Measurements from ENCODE around the gene CTNNBIP1. TPM values are rescaled to one million over a fixed set of nuclear protein-coding genes. Genes with fewer than 3 reads are reported as not detected.

Gene CTNNBIP1
- total RNA-seq, 1 experiment from 2014 or later: 14.6 TPM

- Histone ChIP-seq H3K36me3 (ENCODE audit: insufficient read depth, low read length, poor library complexity, severe bottlenecking) (no peaks in the 10 kb centered on the region), H3K4me1 (ENCODE audit: insufficient read depth, low read length, poor library complexity, severe bottlenecking) (no peaks in the 10 kb centered on the region), H3K27me3 (replicated peaks; ENCODE audit: insufficient read depth, low read depth, low read length, poor library complexity) (no peaks in the 10 kb centered on the region), H3K27ac (ENCODE audit: low read depth, low read length, poor library complexity, severe bottlenecking) (no peak overlapping the region), H3K9me3 (ENCODE audit: low read depth, low read length, poor library complexity, severe bottlenecking) (no peaks in the 10 kb centered on the region), H3K4me3 (ENCODE audit: low read depth, low read length, poor library complexity, severe bottlenecking) (no peak overlapping the region)
- BruUV-seq (replicated peaks): no TSS peak
- POLR2A ChIA-PET (ENCODE audit: low non-redundant PET): no interaction called here
- TF ChIP-seq EZH2 (IDR thresholded peaks at IDR 0.05; ENCODE audit: borderline replicate concordance, low read depth, low read length, poor library complexity, severe bottlenecking): no peak
- peak; percentile 99 for TF ChIP-seq CTCF (conservative IDR thresholded peaks at IDR 0.05; ENCODE audit: low read depth, low read length)
- intact Hi-C loops (cut with micrococcal nuclease; ENCODE audit: unreplicated experiment): loop anchor here (1.0 kb wide), 3 partner anchors 83 to 240 kb away; no protein-coding TSS in a partner anchor
- peak; percentile 84 for DNase-seq (ENCODE audit: low spot score)
- CTCF ChIA-PET: interaction anchor here (0.7 to 1.6 kb wide), 3 partner anchors 46 to 146 kb away, joined by 3 to 5 read pairs (median 4); no protein-coding TSS in a partner anchor
Measured at GRCh38 chr1:9867408-9868243, 42.4 kb downstream of the CTNNBIP1 start.

- Histone ChIP-seq H3K4me3 (ENCODE audit: low read depth, low read length, poor library complexity, severe bottlenecking) (no peak overlapping the region), H3K9me3 (ENCODE audit: low read depth, low read length, poor library complexity, severe bottlenecking) (no peaks in the 10 kb centered on the region), H3K4me1 (ENCODE audit: insufficient read depth, low read length, poor library complexity, severe bottlenecking) (no peaks in the 10 kb centered on the region), H3K27ac (ENCODE audit: low read depth, low read length, poor library complexity, severe bottlenecking) (no peak overlapping the region), H3K36me3 (ENCODE audit: insufficient read depth, low read length, poor library complexity, severe bottlenecking) (no peaks in the 10 kb centered on the region), H3K27me3 (replicated peaks; ENCODE audit: insufficient read depth, low read depth, low read length, poor library complexity) (no peaks in the 10 kb centered on the region)
- no peak for DNase-seq (ENCODE audit: low spot score)
- POLR2A ChIA-PET (ENCODE audit: low non-redundant PET): no interaction called here
- no TSS peak for BruUV-seq (replicated peaks)
- intact Hi-C loops (cut with micrococcal nuclease; ENCODE audit: unreplicated experiment): loop anchor here (1.0 kb wide), 3 partner anchors 83 to 240 kb away; no protein-coding TSS in a partner anchor
- CTCF ChIA-PET: interaction anchor here (0.7 to 1.6 kb wide), 3 partner anchors 39 to 145 kb away, joined by 3 to 4 read pairs (median 4); no protein-coding TSS in a partner anchor
- no peak for TF ChIP-seq EZH2 (IDR thresholded peaks at IDR 0.05; ENCODE audit: borderline replicate concordance, low read depth, low read length, poor library complexity, severe bottlenecking)
- no peak for TF ChIP-seq CTCF (conservative IDR thresholded peaks at IDR 0.05; ENCODE audit: low read depth, low read length)
Measured at GRCh38 chr1:9866836-9867235, 43.2 kb downstream of the CTNNBIP1 start.

GRCh38 chr1:9865724-9866123, 44.3 kb downstream of the CTNNBIP1 start:
- DNase-seq (ENCODE audit: low spot score): no peak
- POLR2A ChIA-PET (ENCODE audit: low non-redundant PET): no interaction called here
- H3K4me3 ChIP-seq (ENCODE audit: low read depth, low read length, poor library complexity, severe bottlenecking): no peak overlapping the region
- BruUV-seq (replicated peaks): no TSS peak
- no peaks in the 10 kb centered on the region for H3K36me3 ChIP-seq (ENCODE audit: insufficient read depth, low read length, poor library complexity, severe bottlenecking)
- no peak for TF ChIP-seq CTCF (conservative IDR thresholded peaks at IDR 0.05; ENCODE audit: low read depth, low read length)
- TF ChIP-seq EZH2 (IDR thresholded peaks at IDR 0.05; ENCODE audit: borderline replicate concordance, low read depth, low read length, poor library complexity, severe bottlenecking): no peak
- H3K27ac ChIP-seq (ENCODE audit: low read depth, low read length, poor library complexity, severe bottlenecking): no peak overlapping the region
- CTCF ChIA-PET: interaction anchor here (0.9 to 1.6 kb wide), 3 partner anchors 81 to 237 kb away, joined by 3 to 4 read pairs (median 4); no protein-coding TSS in a partner anchor
- H3K4me1 ChIP-seq (ENCODE audit: insufficient read depth, low read length, poor library complexity, severe bottlenecking): no peaks in the 10 kb centered on the region
- H3K27me3 ChIP-seq (replicated peaks; ENCODE audit: insufficient read depth, low read depth, low read length, poor library complexity): no peaks in the 10 kb centered on the region
- no peaks in the 10 kb centered on the region for H3K9me3 ChIP-seq (ENCODE audit: low read depth, low read length, poor library complexity, severe bottlenecking)
- intact Hi-C loops (cut with micrococcal nuclease; ENCODE audit: unreplicated experiment): no loop called here

All from A673 (cell line).